IPS-18c (cell line): ENCODE results near the gene PTCH2.
"Not testable (repeated sequence)": the region's sequence is repeated elsewhere in the genome, so short reads cannot be mapped to it uniquely, and the experiment has no call there.

Experiments
- H3K4me3 ChIP-seq: 2 replicates; pipeline ENCODE4 v1.7.0; 2013; ENCODE audit warnings: low read depth, mild to moderate bottlenecking, low read length, moderate library complexity; ENCODE audit not compliant: insufficient read depth
- H3K9me3 ChIP-seq: one replicate; pipeline ENCODE4 v1.6.1; 2013; ENCODE audit warnings: mild to moderate bottlenecking, low read length, moderate library complexity; ENCODE audit not compliant: control insufficient read depth, insufficient read depth

The PTCH2 gene

GRCh38 chr1:44798481-44799365 lies 44.3 kb downstream of the PTCH2 start:
- Histone ChIP-seq H3K4me3 (no peak overlapping the region), H3K9me3 (no peaks in the 10 kb centered on the region)

GRCh38 chr1:44797886-44798285 lies 45.2 kb downstream of the PTCH2 start:
- H3K4me3 ChIP-seq, H3K9me3 ChIP-seq: not testable (repeated sequence)

GRCh38 chr1:44792736-44793502 lies 50.1 kb downstream of the PTCH2 start:
- no peaks in the 10 kb centered on the region for H3K9me3 ChIP-seq
- 0 out of 2 replicates have a peak overlapping the region, but pooled peaks have one; percentile 9 for H3K4me3 ChIP-seq

GRCh38 chr1:44790968-44791801 lies 51.9 kb downstream of the PTCH2 start:
- Histone ChIP-seq H3K4me3 (no peak overlapping the region), H3K9me3 (no peaks in the 10 kb centered on the region)

- no peaks in the 10 kb centered on the region for H3K9me3 ChIP-seq
Measured at GRCh38 chr1:44788120-44788860, 54.8 kb downstream of the PTCH2 start, which contains the start of gene BEST4. Gene BEST4 (minus strand): TSS chr1:44788170. CDS start chr1:44787705, 465 bp downstream.

GRCh38 chr1:44787506-44787905 lies 55.5 kb downstream of the PTCH2 start:
- H3K4me3 ChIP-seq = no peak overlapping the region
- H3K9me3 ChIP-seq = no peaks in the 10 kb centered on the region

More at GRCh38 chr1:44788120-44788860, 54.8 kb downstream of the PTCH2 start, which contains the start of gene BEST4:
- 0 out of 2 replicates have a peak within 1 kb of the TSS, but pooled peaks have one; percentile 66 for H3K4me3 ChIP-seq

- peak overlapping the region; percentile 66 for H3K4me3 ChIP-seq
- H3K9me3 ChIP-seq = no peaks in the 10 kb centered on the region
Measured at GRCh38 chr1:44786841-44787426, 56.1 kb downstream of the PTCH2 start.

- Histone ChIP-seq H3K4me3 (peak overlapping the region; percentile 66), H3K9me3 (no peaks in the 10 kb centered on the region)
Measured at GRCh38 chr1:44786138-44786840, 56.8 kb downstream of the PTCH2 start.

GRCh38 chr1:44785501-44786137 lies 57.4 kb downstream of the PTCH2 start:
- H3K9me3 ChIP-seq = no peaks in the 10 kb centered on the region
- peak overlapping the region; percentile 66 for H3K4me3 ChIP-seq

GRCh38 chr1:44785029-44785380 lies 58.0 kb downstream of the PTCH2 start:
- H3K4me3 ChIP-seq = peak overlapping the region; percentile 40; the same call in 1 of the 2 replicates

GRCh38 chr1:44784094-44785028 lies 58.7 kb downstream of the PTCH2 start:
- Histone ChIP-seq H3K4me3 (peak overlapping the region; percentile 40), H3K9me3 (no peaks in the 10 kb centered on the region)

More at GRCh38 chr1:44785029-44785380, 58.0 kb downstream of the PTCH2 start:
- H3K9me3 ChIP-seq = no peaks in the 10 kb centered on the region

GRCh38 chr1:44783697-44784093 lies 59.4 kb downstream of the PTCH2 start:
- peak overlapping the region; percentile 40; the same call in 1 of the 2 replicates for H3K4me3 ChIP-seq
- no peaks in the 10 kb centered on the region for H3K9me3 ChIP-seq

- no peak overlapping the region for H3K4me3 ChIP-seq
- H3K9me3 ChIP-seq = peaks cover 2% of the 10 kb centered on the region
Measured at GRCh38 chr1:44780583-44781121, 62.4 kb downstream of the PTCH2 start.
